CD4-positive, alpha-beta memory T cell (primary cell): ENCODE results near the gene FRMD5. TPM values are rescaled to one million over a fixed set of nuclear protein-coding genes. Genes with fewer than 3 reads are reported as not detected.

ENCODE experiments used
- CTCF ChIA-PET: fragments of 350-600 bp; sonication (Branson Sonifier 250); formaldehyde crosslinking; loops from one replicate; lab custom pipeline; 2021; ENCODE audit warnings: inconsistent platforms; ENCODE audit not compliant: partially characterized antibody; lab: Charles Lee
- POLR2A ChIA-PET: fragments of 350-600 bp; sonication (Branson Sonifier 250); formaldehyde crosslinking; loops from one replicate; lab custom pipeline; 2021; ENCODE audit not compliant: partially characterized antibody; lab: Charles Lee
- DNase-seq, 5 donors: peaks; one replicate each; pipeline versions ENCODE4 v3.0.0 to v3.0.0-alpha.2; 2020 to 2022; ENCODE audit warnings: mixed read lengths in 1 of 5
- H3K27ac ChIP-seq: one replicate; pipeline ENCODE4 v1.7.0; 2013; ENCODE audit warnings: low read depth, low read length
- H3K27me3 ChIP-seq: 2 replicates; pipeline ENCODE4 v1.7.0; 2013; ENCODE audit warnings: mild to moderate bottlenecking, low read length, moderate library complexity; ENCODE audit not compliant: insufficient read depth
- H3K36me3 ChIP-seq: 2 replicates; pipeline ENCODE4 v1.7.0; 2013; ENCODE audit warnings: mild to moderate bottlenecking, low read length, moderate library complexity; ENCODE audit not compliant: insufficient read depth
- H3K4me1 ChIP-seq: 2 replicates; pipeline ENCODE4 v1.7.0; 2013; ENCODE audit warnings: mild to moderate bottlenecking, low read length, moderate library complexity; ENCODE audit not compliant: insufficient read depth
- H3K4me3 ChIP-seq, 2 donors: one replicate each; pipeline ENCODE4 v1.7.0; 2013; ENCODE audit warnings: low read length in 2 of 2, mild to moderate bottlenecking in 1 of 2
- H3K9me3 ChIP-seq, 2 donors: one replicate each; pipeline ENCODE4 v1.7.0; 2013; ENCODE audit warnings: low read length in 2 of 2, control low read depth in 1 of 2; ENCODE audit not compliant: control insufficient read depth in 1 of 2
- H3K27ac Mint-ChIP-seq, 7 donors: one replicate each; pipeline ENCODE4 v1.8.0; 2020 to 2021; ENCODE audit warnings: mixed read lengths in 7 of 7, mild to moderate bottlenecking in 6 of 7, inconsistent platforms in 3 of 7, moderate library complexity in 3 of 7
- H3K27me3 Mint-ChIP-seq, 2 donors: one replicate each; pipeline ENCODE4 v1.8.0; 2020 to 2021; ENCODE audit warnings: mixed read lengths in 2 of 2
- H3K36me3 Mint-ChIP-seq, 2 donors: one replicate each; pipeline ENCODE4 v1.8.0; 2020 to 2021; ENCODE audit warnings: mixed read lengths in 2 of 2, inconsistent platforms in 1 of 2, mild to moderate bottlenecking in 1 of 2
- H3K4me1 Mint-ChIP-seq, 4 donors: one replicate each; pipeline ENCODE4 v1.8.0; 2020 to 2021; ENCODE audit warnings: mixed read lengths in 4 of 4, mild to moderate bottlenecking in 1 of 4
- H3K4me3 Mint-ChIP-seq, 8 donors: one replicate each; pipeline ENCODE4 v1.8.0; 2020 to 2021; ENCODE audit warnings: mixed read lengths in 8 of 8, mild to moderate bottlenecking in 7 of 8, moderate library complexity in 6 of 8, inconsistent platforms in 3 of 8
- H3K9me3 Mint-ChIP-seq, 8 donors: one replicate each; pipeline ENCODE4 v1.8.0; 2020 to 2021; ENCODE audit warnings: mixed read lengths in 8 of 8, mild to moderate bottlenecking in 5 of 8, inconsistent platforms in 3 of 8, moderate library complexity in 1 of 8
- intact Hi-C: fragments of 100-400 bp; cut with micrococcal nuclease; formaldehyde crosslinking; loops from one replicate; pipeline ENCODE4 v1.15.1; 2023
- polyA plus RNA-seq, 2 donors: library from polyadenylated mRNA; unstranded; fragments of 300-500 nt; fragmentation: Illumina TruSeq; gene quantifications; one replicate each; pipeline ENCODE4 v1.2.3, GENCODE V29; 2021
- total RNA-seq, 2 experiments: library from RNA; stranded (reverse); gene quantifications; one replicate each; pipeline ENCODE4 v1.2.3, GENCODE V29; 2021

The FRMD5 gene
- total and polyA plus RNA-seq, 4 experiments from 2014 or later: 0.08 to 0.47 TPM; not detected in 2

GRCh38 chr15:44148580-44148979, 46.5 kb downstream of the FRMD5 start:
- no peaks in the 10 kb centered on the region for H3K9me3 ChIP-seq
- Mint-ChIP-seq H3K9me3 (no peaks in the 10 kb centered on the region), H3K4me1 (no peaks in the 10 kb centered on the region), H3K27ac (no peak overlapping the region), H3K27me3 (peaks cover 12 to 18% of the 10 kb centered on the region in 2 donors), H3K36me3 (no peaks in the 10 kb centered on the region), H3K4me3 (no peak overlapping the region)
- intact Hi-C loops: loop anchor here (10.0 kb wide), 1 partner anchor 56 kb away; no protein-coding TSS in a partner anchor
- H3K4me3 ChIP-seq: no peak overlapping the region
- no peaks in the 10 kb centered on the region for H3K27me3 ChIP-seq
- H3K27ac ChIP-seq: no peak overlapping the region
- DNase-seq: no peak
- CTCF ChIA-PET: no interaction called here
- H3K4me1 ChIP-seq: no peaks in the 10 kb centered on the region
- POLR2A ChIA-PET: no interaction called here
- no peaks in the 10 kb centered on the region for H3K36me3 ChIP-seq

GRCh38 chr15:44147636-44148035, 47.4 kb downstream of the FRMD5 start:
- Histone ChIP-seq H3K36me3 (no peaks in the 10 kb centered on the region), H3K27ac (no peak overlapping the region), H3K9me3 (no peaks in the 10 kb centered on the region), H3K4me3 (no peak overlapping the region), H3K27me3 (no peaks in the 10 kb centered on the region), H3K4me1 (no peaks in the 10 kb centered on the region)
- Mint-ChIP-seq H3K36me3 (no peaks in the 10 kb centered on the region), H3K27me3 (peaks cover 7 to 16% of the 10 kb centered on the region in 2 donors), H3K27ac (no peak overlapping the region), H3K4me3 (no peak overlapping the region), H3K4me1 (no peaks in the 10 kb centered on the region), H3K9me3 (no peaks in the 10 kb centered on the region)
- DNase-seq: no peak
- ChIA-PET CTCF (no interaction called here), POLR2A (no interaction called here)
- intact Hi-C loops: loop anchor here (10.0 kb wide), 1 partner anchor 57 kb away; no protein-coding TSS in a partner anchor

GRCh38 chr15:44145495-44145894, 49.6 kb downstream of the FRMD5 start:
- H3K27me3 Mint-ChIP-seq: peaks cover 7 to 13% of the 10 kb centered on the region in 2 donors
- Histone ChIP-seq H3K4me3 (no peak overlapping the region), H3K4me1 (no peaks in the 10 kb centered on the region), H3K36me3 (no peaks in the 10 kb centered on the region), H3K27ac (no peak overlapping the region), H3K27me3 (no peaks in the 10 kb centered on the region), H3K9me3 (no peaks in the 10 kb centered on the region)
- H3K4me1 Mint-ChIP-seq: no peaks in the 10 kb centered on the region
- intact Hi-C loops: loop anchor here (10.0 kb wide), 1 partner anchor 59 kb away; no protein-coding TSS in a partner anchor
- H3K4me3 Mint-ChIP-seq: no peak overlapping the region
- ChIA-PET CTCF (no interaction called here), POLR2A (no interaction called here)
- H3K36me3 Mint-ChIP-seq: no peaks in the 10 kb centered on the region
- DNase-seq: no peak
- no peak overlapping the region for H3K27ac Mint-ChIP-seq
- no peaks in the 10 kb centered on the region for H3K9me3 Mint-ChIP-seq

- Histone ChIP-seq H3K4me1 (no peaks in the 10 kb centered on the region), H3K27ac (no peak overlapping the region), H3K27me3 (no peaks in the 10 kb centered on the region), H3K36me3 (no peaks in the 10 kb centered on the region), H3K4me3 (no peak overlapping the region), H3K9me3 (no peaks in the 10 kb centered on the region)
- Mint-ChIP-seq H3K27ac (peak overlapping the region in 1 of 7 donors; percentile 58), H3K27me3 (peaks cover 4 to 9% of the 10 kb centered on the region in 2 donors), H3K4me1 (no peaks in the 10 kb centered on the region), H3K4me3 (no peak overlapping the region), H3K36me3 (no peaks in the 10 kb centered on the region), H3K9me3 (no peaks in the 10 kb centered on the region)
- no peak for DNase-seq
- intact Hi-C loops: loop anchor here (10.0 kb wide), 1 partner anchor 60 kb away; no protein-coding TSS in a partner anchor
- ChIA-PET POLR2A (no interaction called here), CTCF (no interaction called here)
Observed at GRCh38 chr15:44144992-44145391, 50.1 kb downstream of the FRMD5 start.

GRCh38 chr15:44144184-44144583, 50.9 kb downstream of the FRMD5 start:
- H3K4me3 Mint-ChIP-seq: no peak overlapping the region
- ChIA-PET POLR2A (no interaction called here), CTCF (no interaction called here)
- H3K27ac Mint-ChIP-seq: no peak overlapping the region
- no peaks in the 10 kb centered on the region for H3K4me1 Mint-ChIP-seq
- Histone ChIP-seq H3K36me3 (no peaks in the 10 kb centered on the region), H3K9me3 (no peaks in the 10 kb centered on the region), H3K4me1 (no peaks in the 10 kb centered on the region), H3K27ac (no peak overlapping the region), H3K4me3 (no peak overlapping the region), H3K27me3 (no peaks in the 10 kb centered on the region)
- H3K27me3 Mint-ChIP-seq: peaks cover 4 to 5% of the 10 kb centered on the region in 2 donors
- DNase-seq: no peak
- no peaks in the 10 kb centered on the region for H3K36me3 Mint-ChIP-seq
- intact Hi-C loops: loop anchor here (10.0 kb wide), 1 partner anchor 61 kb away; no protein-coding TSS in a partner anchor
- no peaks in the 10 kb centered on the region for H3K9me3 Mint-ChIP-seq

GRCh38 chr15:44137750-44138149, 57.3 kb downstream of the FRMD5 start:
- H3K27ac ChIP-seq: no peak overlapping the region
- no peak for DNase-seq
- Mint-ChIP-seq H3K4me1 (no peaks in the 10 kb centered on the region), H3K27ac (no peak overlapping the region), H3K27me3 (peaks cover 3% of the 10 kb centered on the region in 2 donors), H3K36me3 (no peaks in the 10 kb centered on the region), H3K4me3 (no peak overlapping the region), H3K9me3 (no peaks in the 10 kb centered on the region)
- H3K27me3 ChIP-seq: no peaks in the 10 kb centered on the region
- no peaks in the 10 kb centered on the region for H3K36me3 ChIP-seq
- no peaks in the 10 kb centered on the region for H3K4me1 ChIP-seq
- POLR2A ChIA-PET: no interaction called here
- H3K4me3 ChIP-seq: no peak overlapping the region
- intact Hi-C loops: no loop called here
- H3K9me3 ChIP-seq: no peaks in the 10 kb centered on the region
- CTCF ChIA-PET: no interaction called here

- ChIA-PET POLR2A (no interaction called here), CTCF (no interaction called here)
- no peaks in the 10 kb centered on the region for H3K4me1 ChIP-seq
- intact Hi-C loops: no loop called here
- Mint-ChIP-seq H3K36me3 (no peaks in the 10 kb centered on the region), H3K27me3 (peaks cover 3% of the 10 kb centered on the region in 2 donors), H3K9me3 (no peaks in the 10 kb centered on the region), H3K4me3 (no peak overlapping the region), H3K4me1 (no peaks in the 10 kb centered on the region), H3K27ac (no peak overlapping the region)
- H3K36me3 ChIP-seq: no peaks in the 10 kb centered on the region
- no peaks in the 10 kb centered on the region for H3K27me3 ChIP-seq
- H3K4me3 ChIP-seq: no peak overlapping the region
- DNase-seq: no peak
- no peaks in the 10 kb centered on the region for H3K9me3 ChIP-seq
- no peak overlapping the region for H3K27ac ChIP-seq
Observed at GRCh38 chr15:44136991-44137477, 58.0 kb downstream of the FRMD5 start.
